ENCODE results near the gene TMEM267.
"Not testable (repeated sequence)": the region's sequence is repeated elsewhere in the genome, so short reads cannot be mapped to it uniquely, and the experiment has no call there.

TMEM267 gene

GRCh38 chr5:43427306-43427705 lies 56.4 kb downstream of the TMEM267 start:
- H3K27me3 ChIP-seq, result no peaks in the 10 kb centered on the region
- no peak overlapping the region for H3K27ac ChIP-seq
- no peak for DNase-seq
- no peak overlapping the region for H3K4me3 ChIP-seq
- no peaks in the 10 kb centered on the region for H3K9me3 ChIP-seq
- no peak for TF ChIP-seq CTCF (IDR thresholded peaks at IDR 0.05)
- intact Hi-C loops (cut with DNase I; ENCODE audit: low total_unique reads), result no loop called here
- H3K4me1 ChIP-seq, result peaks cover 0 to 20% (median 1%) of the 10 kb centered on the region in 4 donors
- H3K36me3 ChIP-seq, result no peaks in the 10 kb centered on the region

- intact Hi-C loops (cut with DNase I; ENCODE audit: low total_unique reads), result no loop called here
- H3K4me1 ChIP-seq, result peaks cover 0 to 27% (median 0%) of the 10 kb centered on the region in 4 donors
- no peaks in the 10 kb centered on the region for H3K36me3 ChIP-seq
- H3K9me3 ChIP-seq, result no peaks in the 10 kb centered on the region
- no peak for TF ChIP-seq CTCF (IDR thresholded peaks at IDR 0.05)
- peak in 1 of 2 donors; percentile 67 for DNase-seq
- H3K27ac ChIP-seq, result peak overlapping the region in 1 of 2 donors; percentile 44
- no peak overlapping the region for H3K4me3 ChIP-seq
- H3K27me3 ChIP-seq, result no peaks in the 10 kb centered on the region
These were observed 57.7 kb downstream of the TMEM267 start for GRCh38 chr5:43425983-43426382.

- DNase-seq; intact Hi-C loops (cut with DNase I; ENCODE audit: low total_unique reads); H3K27me3 ChIP-seq; H3K4me3 ChIP-seq; H3K27ac ChIP-seq; H3K36me3 ChIP-seq; H3K9me3 ChIP-seq: not testable (repeated sequence)
- peaks cover 0 to 23% (median 0%) of the 10 kb centered on the region in 4 donors for H3K4me1 ChIP-seq
These were observed 60.6 kb downstream of the TMEM267 start for GRCh38 chr5:43423086-43423485.

GRCh38 chr5:43422143-43422542 lies 61.5 kb downstream of the TMEM267 start:
- intact Hi-C loops (cut with DNase I; ENCODE audit: low total_unique reads), result no loop called here
- no peak for TF ChIP-seq CTCF (IDR thresholded peaks at IDR 0.05)
- Histone ChIP-seq H3K36me3 (no peaks in the 10 kb centered on the region), H3K4me3 (no peak overlapping the region), H3K27me3 (no peaks in the 10 kb centered on the region), H3K4me1 (peaks cover 0 to 20% (median 0%) of the 10 kb centered on the region in 4 donors), H3K9me3 (no peaks in the 10 kb centered on the region), H3K27ac (no peak overlapping the region)
- DNase-seq, result no peak

GRCh38 chr5:43421450-43422133 lies 62.1 kb downstream of the TMEM267 start:
- no peaks in the 10 kb centered on the region for H3K36me3 ChIP-seq
- TF ChIP-seq CTCF (IDR thresholded peaks at IDR 0.05), result no peak
- H3K27me3 ChIP-seq, result no peaks in the 10 kb centered on the region
- DNase-seq, result no peak
- intact Hi-C loops (cut with DNase I; ENCODE audit: low total_unique reads), result no loop called here
- no peaks in the 10 kb centered on the region for H3K9me3 ChIP-seq
- H3K4me3 ChIP-seq, result no peak overlapping the region
- H3K4me1 ChIP-seq, result peaks cover 0 to 20% (median 0%) of the 10 kb centered on the region in 4 donors
- H3K27ac ChIP-seq, result no peak overlapping the region

GRCh38 chr5:43420241-43420640 lies 63.4 kb downstream of the TMEM267 start:
- H3K27me3 ChIP-seq, result no peaks in the 10 kb centered on the region
- no peak for TF ChIP-seq CTCF (IDR thresholded peaks at IDR 0.05)
- H3K9me3 ChIP-seq, result no peaks in the 10 kb centered on the region
- intact Hi-C loops (cut with DNase I; ENCODE audit: low total_unique reads), result no loop called here
- no peaks in the 10 kb centered on the region for H3K36me3 ChIP-seq
- no peak overlapping the region for H3K4me3 ChIP-seq
- H3K4me1 ChIP-seq, result peaks cover 0 to 12% (median 0%) of the 10 kb centered on the region in 4 donors
- H3K27ac ChIP-seq, result no peak overlapping the region
- no peak for DNase-seq
